ENCODE measurements around the gene FARP2.

Gene FARP2

DNA sequence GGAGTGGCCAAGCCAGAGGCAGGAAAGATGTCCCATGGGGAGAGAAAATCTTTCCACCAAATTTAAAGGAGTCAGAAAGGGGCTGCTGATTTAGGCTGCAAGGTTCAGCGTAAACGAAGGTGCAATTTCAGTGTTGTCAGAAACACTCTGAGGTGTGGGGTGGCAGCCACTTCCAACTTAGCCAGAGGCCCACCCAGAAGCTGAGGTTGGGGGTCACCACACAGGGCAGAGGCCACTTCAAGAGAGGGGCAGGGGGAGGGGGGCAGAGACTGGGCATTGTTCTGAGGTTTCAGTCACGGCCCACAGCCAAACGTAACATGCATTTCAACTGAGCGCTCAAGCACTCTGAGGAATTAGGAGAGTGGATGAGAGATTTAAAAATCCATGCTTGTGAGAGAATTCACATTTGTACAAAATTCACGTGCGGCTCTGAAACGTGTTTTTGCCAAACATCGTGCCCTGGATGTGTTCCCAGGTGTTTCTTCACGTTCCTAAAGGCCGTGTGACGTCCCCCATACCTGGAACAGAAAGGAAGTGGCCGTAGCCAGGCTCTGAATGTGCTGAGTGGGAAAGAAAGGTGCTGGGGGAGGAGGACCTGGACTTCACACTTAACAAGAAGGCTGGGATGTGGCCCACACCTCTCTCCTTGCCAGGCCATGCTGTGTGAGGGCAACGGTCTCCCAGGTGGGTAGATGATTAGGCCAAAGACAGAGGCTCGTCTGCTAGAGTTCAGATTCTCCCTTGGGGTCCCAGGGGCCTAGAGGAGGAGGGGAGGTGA, 182.9 kb downstream of the FARP2 start:
- no peak for DNase-seq

DNA sequence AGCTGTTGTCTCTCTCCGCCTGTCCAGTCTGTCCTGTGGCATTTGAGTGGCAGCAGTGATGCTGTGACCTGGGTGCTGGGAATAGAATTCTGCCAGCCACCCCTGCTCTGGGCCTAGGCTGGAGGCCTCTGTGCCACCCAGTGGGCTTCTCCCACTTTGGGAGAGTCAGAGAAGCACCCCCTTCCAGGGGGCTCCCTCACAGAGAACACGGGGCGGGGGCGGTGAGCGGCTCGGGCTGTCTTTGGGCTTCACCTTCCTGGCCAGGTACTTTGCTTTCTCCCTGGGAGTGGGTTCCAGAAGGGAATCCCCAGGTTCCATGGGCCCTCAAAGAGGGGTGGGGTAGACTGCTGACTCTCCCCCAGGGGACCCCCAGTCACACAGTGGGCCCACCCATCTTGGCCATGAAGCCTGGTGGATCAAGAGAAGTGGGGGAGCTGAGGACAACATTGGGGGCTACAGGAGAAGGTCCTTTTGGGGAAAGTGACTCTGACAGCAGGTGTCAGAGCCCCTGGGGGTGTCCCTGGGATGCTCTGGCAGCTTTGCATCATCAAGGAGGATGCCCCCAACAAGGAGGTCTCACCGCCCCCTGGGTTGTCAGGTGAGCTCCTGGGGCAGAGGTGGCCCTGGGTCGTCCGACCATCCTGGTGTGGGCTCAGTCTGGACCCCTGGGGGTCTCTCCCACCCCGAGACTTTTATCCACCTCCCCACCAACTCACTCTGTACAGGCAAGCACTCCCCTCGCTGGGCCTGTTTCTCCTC, 183.7 kb downstream of the FARP2 start:
- no peak for DNase-seq

DNA sequence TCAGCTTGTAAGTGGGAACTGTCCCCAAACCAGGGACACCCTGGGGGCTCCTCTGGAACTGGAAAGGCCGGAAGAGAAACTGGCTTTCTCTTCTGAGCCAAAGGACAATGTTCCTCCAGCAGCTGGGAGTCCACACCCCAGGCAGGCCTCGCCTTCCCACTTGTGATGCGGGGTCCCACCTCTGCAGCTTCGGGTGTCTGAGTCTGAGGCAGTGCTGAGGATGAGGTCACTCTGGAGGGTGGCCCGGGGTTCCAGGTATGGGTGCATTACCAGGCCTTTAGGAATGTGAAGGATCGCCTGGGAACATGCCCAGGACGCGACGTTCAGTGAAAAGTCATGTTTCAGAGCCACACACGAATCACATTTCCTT, 184.3 kb downstream of the FARP2 start:
- no peak for DNase-seq

DNA sequence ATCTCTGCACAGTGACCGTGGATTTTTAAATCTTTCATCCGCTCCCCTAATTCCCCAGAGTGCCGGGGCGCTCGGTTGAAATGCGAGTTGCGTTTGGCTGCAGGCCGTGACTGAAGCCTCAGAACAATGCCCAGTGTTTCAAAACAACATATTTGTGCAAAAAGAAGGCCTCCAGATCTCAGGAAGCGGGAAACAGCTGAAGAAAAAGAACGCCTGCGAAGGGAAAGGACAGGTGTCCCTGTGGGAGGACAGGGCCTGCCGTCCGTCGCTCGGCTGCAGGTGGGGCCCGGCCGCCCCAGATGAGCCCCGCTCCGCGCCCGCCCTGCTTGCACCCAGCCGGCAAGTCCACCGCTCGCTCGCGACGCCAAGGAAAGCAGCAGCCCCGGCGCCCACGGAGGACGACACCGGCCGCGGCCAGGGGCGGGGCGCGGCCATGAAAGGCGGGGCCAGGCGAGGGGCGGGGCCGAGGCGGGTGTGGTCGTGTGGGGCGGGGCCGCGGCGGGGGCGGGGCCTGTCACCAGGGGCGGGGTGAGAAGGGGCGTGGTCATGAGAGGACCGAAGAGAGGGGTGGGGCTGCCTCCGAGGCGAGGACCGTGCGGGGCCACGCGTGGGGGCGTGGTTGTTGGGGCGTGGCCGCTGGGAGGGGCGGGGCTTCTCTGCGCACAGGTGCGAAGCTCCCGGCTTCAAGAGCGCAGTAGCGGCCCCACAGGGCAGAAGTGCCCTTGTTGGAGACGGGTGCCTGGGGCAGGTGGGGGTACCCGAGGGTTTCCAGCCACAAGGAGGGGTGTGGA, 184.9 kb downstream of the FARP2 start:
- no peak for DNase-seq

DNA sequence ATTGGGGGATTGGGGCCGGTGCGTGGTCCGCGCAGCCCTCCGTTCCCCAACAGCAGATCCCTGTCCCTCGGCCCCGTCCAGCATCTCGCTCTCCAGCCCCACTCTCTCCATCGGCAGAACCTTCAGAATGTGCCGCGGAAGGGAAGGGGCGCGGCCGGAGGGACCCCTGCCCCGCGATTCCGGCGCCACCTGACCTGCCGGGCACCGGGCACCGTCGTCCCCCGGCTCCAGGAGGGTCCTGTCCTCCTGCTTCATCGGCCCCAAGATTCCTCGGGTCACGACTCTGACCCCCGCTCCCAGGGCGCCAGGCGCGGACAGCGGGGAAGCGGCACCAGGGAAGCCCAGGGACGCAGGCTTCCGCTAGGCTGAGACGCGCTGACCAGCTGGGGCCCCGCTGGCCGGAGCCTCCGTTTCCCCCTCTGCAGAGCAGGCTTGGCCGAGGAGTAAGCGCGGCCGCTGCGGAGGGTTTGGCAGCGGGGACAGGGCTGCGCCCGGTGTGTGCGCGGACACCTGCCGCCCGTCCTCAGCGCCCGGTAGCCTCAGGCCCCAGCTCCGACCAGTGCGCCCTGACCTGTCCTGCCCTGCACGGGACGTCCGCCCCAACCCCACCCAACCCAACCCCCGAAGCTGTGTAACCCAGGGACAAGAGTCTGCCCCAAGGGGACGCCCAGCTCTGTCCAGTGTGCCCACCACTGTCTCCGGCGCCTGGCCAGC, 185.6 kb downstream of the FARP2 start:
- DNase-seq = no peak

DNA sequence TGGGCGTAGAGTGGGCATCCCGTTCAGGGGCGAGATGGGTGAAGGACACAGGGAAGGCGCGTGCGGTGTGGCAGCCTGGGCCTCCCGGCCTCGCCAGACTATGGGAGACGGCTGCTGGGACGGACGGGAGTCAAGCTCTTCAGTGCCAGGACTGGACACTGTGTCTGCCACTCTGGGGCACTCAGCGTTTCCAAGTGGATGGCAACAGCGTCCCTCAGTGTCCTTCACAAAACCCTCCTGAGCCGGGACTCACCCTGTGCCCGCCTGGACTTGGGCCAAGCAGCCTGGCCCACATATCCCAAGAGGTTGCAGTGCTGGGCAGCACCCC, 186.2 kb downstream of the FARP2 start:
- no peak for DNase-seq
